GM21723 (cell line): Measurements from ENCODE around the gene RBM26.

Experiments
- ATAC-seq: cut with Tn5 transposase; IDR thresholded peaks from one replicate; pipeline ENCODE4 v1.9.1; 2021; ENCODE audit warnings: mild to moderate bottlenecking, moderate library complexity; ENCODE audit not compliant: unreplicated experiment

RBM26 gene, protein sequence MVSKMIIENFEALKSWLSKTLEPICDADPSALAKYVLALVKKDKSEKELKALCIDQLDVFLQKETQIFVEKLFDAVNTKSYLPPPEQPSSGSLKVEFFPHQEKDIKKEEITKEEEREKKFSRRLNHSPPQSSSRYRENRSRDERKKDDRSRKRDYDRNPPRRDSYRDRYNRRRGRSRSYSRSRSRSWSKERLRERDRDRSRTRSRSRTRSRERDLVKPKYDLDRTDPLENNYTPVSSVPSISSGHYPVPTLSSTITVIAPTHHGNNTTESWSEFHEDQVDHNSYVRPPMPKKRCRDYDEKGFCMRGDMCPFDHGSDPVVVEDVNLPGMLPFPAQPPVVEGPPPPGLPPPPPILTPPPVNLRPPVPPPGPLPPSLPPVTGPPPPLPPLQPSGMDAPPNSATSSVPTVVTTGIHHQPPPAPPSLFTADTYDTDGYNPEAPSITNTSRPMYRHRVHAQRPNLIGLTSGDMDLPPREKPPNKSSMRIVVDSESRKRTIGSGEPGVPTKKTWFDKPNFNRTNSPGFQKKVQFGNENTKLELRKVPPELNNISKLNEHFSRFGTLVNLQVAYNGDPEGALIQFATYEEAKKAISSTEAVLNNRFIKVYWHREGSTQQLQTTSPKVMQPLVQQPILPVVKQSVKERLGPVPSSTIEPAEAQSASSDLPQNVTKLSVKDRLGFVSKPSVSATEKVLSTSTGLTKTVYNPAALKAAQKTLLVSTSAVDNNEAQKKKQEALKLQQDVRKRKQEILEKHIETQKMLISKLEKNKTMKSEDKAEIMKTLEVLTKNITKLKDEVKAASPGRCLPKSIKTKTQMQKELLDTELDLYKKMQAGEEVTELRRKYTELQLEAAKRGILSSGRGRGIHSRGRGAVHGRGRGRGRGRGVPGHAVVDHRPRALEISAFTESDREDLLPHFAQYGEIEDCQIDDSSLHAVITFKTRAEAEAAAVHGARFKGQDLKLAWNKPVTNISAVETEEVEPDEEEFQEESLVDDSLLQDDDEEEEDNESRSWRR

GRCh38 chr13:79405831-79406596 is at the start of gene RBM26:
Gene RBM26 (minus strand): TSS chr13:79406255. CDS start chr13:79405774, 481 bp downstream.
- peak; percentile 86 for ATAC-seq

- no peak for ATAC-seq
Measured at GRCh38 chr13:79455331-79455730, 49.3 kb upstream of the RBM26 start.

DNA sequence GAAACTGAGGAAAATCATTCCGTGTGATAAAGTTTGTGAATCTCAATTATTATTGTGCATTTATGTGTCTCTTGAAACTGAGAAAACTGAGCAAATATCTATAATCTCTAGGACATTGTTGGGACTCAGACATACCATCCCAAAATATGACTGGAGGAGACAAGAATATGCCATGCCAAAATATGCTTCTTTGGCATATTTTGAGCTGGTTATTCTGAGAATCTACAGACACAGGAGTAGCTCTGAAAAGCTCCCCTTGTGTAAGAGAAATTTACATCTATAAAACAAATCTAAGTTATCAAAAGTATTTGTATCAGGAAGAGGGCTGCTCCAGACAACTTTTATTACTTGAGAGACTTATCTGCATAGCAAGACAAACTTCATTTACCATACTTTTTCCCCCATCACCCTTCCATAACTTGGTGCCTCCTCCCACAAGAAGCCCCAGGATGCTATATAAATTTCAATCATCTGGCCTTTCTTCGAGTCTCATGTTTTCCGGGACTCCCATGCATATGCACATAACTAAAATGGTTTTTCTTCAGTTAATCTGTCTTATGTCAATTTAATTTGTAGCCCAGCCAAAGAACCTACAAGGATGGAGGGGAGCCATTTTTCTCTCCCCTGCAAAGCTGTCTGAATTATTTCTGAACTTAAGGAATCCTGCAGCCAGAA is 46.3 kb upstream of the RBM26 start:
- ATAC-seq, result no peak

GRCh38 chr13:79451500-79451962 is 45.5 kb upstream of the RBM26 start:
- ATAC-seq, result peak; percentile 100

GRCh38 chr13:79450110-79450509 is 44.1 kb upstream of the RBM26 start:
- no peak for ATAC-seq

- peak; percentile 26 for ATAC-seq
Measured at GRCh38 chr13:79448413-79448812, 42.4 kb upstream of the RBM26 start.

- no peak for ATAC-seq
Measured at GRCh38 chr13:79447741-79448140, 41.7 kb upstream of the RBM26 start.

DNA sequence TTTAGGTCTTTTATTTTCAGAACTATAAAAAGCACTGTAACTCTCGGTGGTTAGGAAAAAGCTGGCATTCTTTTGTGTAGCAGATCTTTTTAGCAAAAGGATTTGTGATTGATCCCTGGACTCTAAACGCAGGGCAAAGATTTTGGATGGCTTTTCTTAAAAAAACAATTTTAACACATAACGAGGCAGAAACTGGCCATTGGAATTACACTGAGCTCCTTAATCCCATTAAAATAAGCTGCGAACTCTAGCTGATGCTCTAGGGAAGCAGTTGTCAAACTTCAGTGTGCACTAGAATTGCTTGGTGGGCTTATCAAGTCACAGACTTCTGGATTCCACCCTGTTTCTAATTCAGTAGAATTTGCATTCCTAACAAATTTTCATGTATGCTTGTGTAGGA is 41.1 kb upstream of the RBM26 start:
- ATAC-seq, result no peak

- no peak for ATAC-seq
Measured at GRCh38 chr13:79445968-79446645, 40.1 kb upstream of the RBM26 start.

GRCh38 chr13:79442706-79443105 is 36.7 kb upstream of the RBM26 start:
- ATAC-seq, result no peak

DNA sequence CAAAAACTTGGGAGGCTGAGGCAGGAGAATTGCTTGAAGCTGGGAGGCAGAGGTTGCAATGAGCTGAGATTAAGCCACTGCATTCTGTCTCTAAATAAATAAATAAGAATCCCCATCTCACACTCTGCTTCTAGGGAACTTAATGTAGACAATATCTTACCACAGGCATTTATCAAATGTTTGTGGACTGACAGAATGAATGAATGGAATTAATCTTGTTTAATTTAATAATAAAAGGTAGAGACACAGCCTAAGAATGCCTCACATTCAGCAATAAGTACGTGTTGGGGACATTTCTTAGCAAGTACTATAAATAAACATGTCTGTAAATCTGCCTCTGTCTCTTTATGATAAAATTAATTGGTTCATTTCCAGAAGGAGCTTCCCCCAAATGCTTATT is 36.2 kb upstream of the RBM26 start:
- no peak for ATAC-seq

DNA sequence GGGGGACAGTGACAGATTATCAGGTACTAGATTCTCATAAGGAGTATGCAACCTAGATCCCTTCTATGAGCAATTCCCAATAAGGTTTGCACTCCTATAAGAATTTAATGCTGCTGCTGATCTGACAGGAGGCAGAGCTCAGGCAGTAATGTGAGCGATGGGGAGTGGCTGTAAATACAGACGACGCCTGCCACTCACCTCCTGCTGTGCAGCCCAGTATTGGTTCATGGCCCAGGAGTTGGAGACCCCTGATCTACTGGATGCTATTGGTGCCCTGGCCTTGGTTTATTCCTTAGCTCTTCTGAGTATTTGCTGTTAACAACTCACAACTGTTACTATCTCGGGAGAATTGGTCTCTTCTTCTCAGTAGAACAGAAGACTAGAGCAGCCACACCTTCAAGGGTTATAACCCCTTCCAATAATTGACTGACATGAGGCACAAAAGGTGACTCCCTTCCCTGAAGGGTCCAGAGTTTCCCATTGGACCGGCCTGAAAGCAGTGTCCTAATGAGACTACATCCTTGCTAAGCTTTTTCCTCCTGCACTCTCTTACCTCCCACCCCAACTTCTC is 35.0 kb upstream of the RBM26 start:
- ATAC-seq, result no peak

GRCh38 chr13:79439275-79439674 is 33.2 kb upstream of the RBM26 start:
- ATAC-seq, result no peak

GRCh38 chr13:79435561-79435990 is 29.5 kb upstream of the RBM26 start:
- ATAC-seq, result no peak

GRCh38 chr13:79434556-79434955 is 28.5 kb upstream of the RBM26 start:
- ATAC-seq, result no peak

GRCh38 chr13:79432992-79433391 is 26.9 kb upstream of the RBM26 start:
- ATAC-seq, result no peak

DNA sequence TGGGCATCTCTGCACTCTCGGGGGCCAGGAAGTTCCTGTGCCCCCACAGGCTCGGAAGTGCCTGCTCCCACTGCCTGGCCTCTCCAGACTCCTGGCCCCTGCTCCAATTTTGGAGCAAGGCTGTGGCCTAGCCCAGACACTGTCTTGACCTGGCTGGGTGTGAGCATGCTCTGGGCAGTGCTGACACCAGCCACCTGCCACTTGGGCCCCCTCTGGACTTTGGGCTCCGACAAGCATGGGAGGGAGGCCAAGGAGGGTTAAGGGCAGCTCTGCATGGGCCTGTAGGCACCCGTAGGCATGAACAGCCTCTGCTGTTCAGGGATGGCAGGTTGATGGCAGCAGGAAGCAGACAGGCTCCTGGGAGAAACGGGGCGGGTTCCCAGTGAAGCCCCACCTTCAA is 26.0 kb upstream of the RBM26 start:
- ATAC-seq, result no peak

GRCh38 chr13:79429309-79429708 is 23.3 kb upstream of the RBM26 start:
- ATAC-seq, result no peak

GRCh38 chr13:79427883-79428282 is 21.8 kb upstream of the RBM26 start:
- no peak for ATAC-seq
